WTC11 (cell line): ENCODE measurements around the gene CUL9.

Source experiments
- ESRRA ChIP-seq: sonication (generic); formaldehyde crosslinking; IDR thresholded peaks from 2 replicates; pipeline ENCODE4 v1.8.1; 2022; ENCODE audit warnings: mild to moderate bottlenecking, missing genetic modification reagents, borderline replicate concordance
- NFYB ChIP-seq: sonication (generic); formaldehyde crosslinking; conservative IDR thresholded peaks from 2 replicates; pipeline ENCODE4 v1.8.0; 2022; ENCODE audit warnings: low read depth, missing genetic modification reagents
- NR1H2 ChIP-seq: sonication (generic); formaldehyde crosslinking; IDR thresholded peaks from 2 replicates; pipeline ENCODE4 v1.9.0; 2021; ENCODE audit warnings: mild to moderate bottlenecking, moderate library complexity, missing genetic modification reagents
- PRRX2 ChIP-seq: fragments of 250-450 bp; sonication (Bioruptor Pico); IDR thresholded peaks from 2 replicates; pipeline ENCODE4 v1.8.0; 2021; ENCODE audit warnings: mild to moderate bottlenecking
- RELA ChIP-seq: sonication (generic); formaldehyde crosslinking; IDR thresholded peaks from 2 replicates; pipeline ENCODE4 v1.8.1; 2022; ENCODE audit warnings: missing genetic modification reagents, mild to moderate bottlenecking, borderline replicate concordance
- SMAD4 ChIP-seq: sonication (generic); formaldehyde crosslinking; IDR thresholded peaks from 2 replicates; pipeline ENCODE4 v1.8.0; 2022; ENCODE audit warnings: mild to moderate bottlenecking, missing genetic modification reagents
- SP1 ChIP-seq: sonication (generic); formaldehyde crosslinking; conservative IDR thresholded peaks from 2 replicates; pipeline ENCODE4 v1.8.1; 2022; ENCODE audit warnings: missing genetic modification reagents
- ZNF232 ChIP-seq: sonication (generic); formaldehyde crosslinking; IDR thresholded peaks from 2 replicates; pipeline ENCODE4 v1.8.0; 2022; ENCODE audit warnings: mild to moderate bottlenecking, missing genetic modification reagents
- TF ChIP-seq, protein P1 (sequence below): fragments of 200-600 bp; IDR thresholded peaks from 2 replicates; pipeline ENCODE4 v1.8.0; 2022; ENCODE audit warnings: antibody characterized with exemption
- TF ChIP-seq, protein P2 (sequence below): sonication (generic); formaldehyde crosslinking; IDR thresholded peaks from 2 replicates; pipeline ENCODE4 v1.8.0; 2022; ENCODE audit warnings: mild to moderate bottlenecking, missing genetic modification reagents
- TF ChIP-seq, protein P3 (sequence below): sonication (generic); formaldehyde crosslinking; IDR thresholded peaks from 2 replicates; pipeline ENCODE4 v1.8.0; 2022; ENCODE audit warnings: mild to moderate bottlenecking, missing genetic modification reagents
- TF ChIP-seq, protein P4 (sequence below): sonication (generic); formaldehyde crosslinking; IDR thresholded peaks from 2 replicates; pipeline ENCODE4 v1.8.1; 2023; ENCODE audit warnings: mild to moderate bottlenecking, missing genetic modification reagents, moderate library complexity
- TF ChIP-seq, protein P5 (sequence below): sonication (generic); formaldehyde crosslinking; IDR thresholded peaks from 2 replicates; pipeline ENCODE4 v1.8.1; 2022; ENCODE audit warnings: low read depth, missing genetic modification reagents, borderline replicate concordance
- TF ChIP-seq, protein P6 (sequence below): sonication (generic); formaldehyde crosslinking; IDR thresholded peaks from 2 replicates; pipeline ENCODE4 v1.8.1; 2022; ENCODE audit warnings: mild to moderate bottlenecking, moderate library complexity, missing genetic modification reagents

DNA sequence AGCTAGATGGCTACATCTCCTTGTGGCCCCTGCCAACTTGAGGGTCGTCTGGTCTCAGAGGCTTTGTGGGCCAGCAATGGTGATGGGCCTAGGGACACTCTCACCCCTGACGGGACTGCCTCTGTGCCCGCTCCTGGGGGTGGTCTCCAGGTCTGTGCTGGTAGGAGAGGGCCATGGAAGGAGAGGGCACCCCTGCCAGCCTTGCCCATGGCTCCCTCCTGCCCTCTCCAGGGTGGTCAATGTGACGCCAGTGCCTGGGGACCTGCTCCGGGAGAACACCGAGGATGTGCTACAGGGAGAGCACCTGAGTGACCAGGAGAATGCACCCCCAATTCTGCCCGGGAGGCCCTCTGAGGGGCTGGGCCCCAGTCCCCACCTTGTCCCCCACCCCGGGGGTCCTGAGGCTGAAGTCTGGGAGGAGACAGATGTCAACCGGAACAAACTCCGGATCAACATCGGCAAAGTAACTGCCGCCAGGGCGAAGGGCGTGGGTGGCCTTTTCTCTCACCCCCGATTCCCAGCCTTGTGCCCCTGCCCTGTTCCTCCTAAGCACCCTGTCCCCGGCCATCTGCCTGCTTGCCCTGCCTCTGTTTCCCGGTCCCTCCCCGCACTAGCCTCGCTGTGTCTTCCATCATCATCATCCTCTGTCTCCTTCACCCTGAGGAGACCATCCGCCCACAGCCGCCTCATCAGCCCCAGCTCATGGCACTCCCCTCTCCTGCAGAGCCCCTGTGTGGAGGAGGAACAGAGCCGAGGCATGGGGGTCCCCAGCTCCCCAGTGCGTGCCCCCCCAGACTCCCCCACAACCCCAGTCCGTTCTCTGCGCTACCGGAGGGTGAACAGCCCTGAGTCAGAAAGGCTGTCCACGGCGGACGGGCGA is 77.1 kb downstream of the CUL9 start:
- TF ChIP-seq, protein P1, sequence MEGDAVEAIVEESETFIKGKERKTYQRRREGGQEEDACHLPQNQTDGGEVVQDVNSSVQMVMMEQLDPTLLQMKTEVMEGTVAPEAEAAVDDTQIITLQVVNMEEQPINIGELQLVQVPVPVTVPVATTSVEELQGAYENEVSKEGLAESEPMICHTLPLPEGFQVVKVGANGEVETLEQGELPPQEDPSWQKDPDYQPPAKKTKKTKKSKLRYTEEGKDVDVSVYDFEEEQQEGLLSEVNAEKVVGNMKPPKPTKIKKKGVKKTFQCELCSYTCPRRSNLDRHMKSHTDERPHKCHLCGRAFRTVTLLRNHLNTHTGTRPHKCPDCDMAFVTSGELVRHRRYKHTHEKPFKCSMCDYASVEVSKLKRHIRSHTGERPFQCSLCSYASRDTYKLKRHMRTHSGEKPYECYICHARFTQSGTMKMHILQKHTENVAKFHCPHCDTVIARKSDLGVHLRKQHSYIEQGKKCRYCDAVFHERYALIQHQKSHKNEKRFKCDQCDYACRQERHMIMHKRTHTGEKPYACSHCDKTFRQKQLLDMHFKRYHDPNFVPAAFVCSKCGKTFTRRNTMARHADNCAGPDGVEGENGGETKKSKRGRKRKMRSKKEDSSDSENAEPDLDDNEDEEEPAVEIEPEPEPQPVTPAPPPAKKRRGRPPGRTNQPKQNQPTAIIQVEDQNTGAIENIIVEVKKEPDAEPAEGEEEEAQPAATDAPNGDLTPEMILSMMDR = no peak
- no peak for TF ChIP-seq NFYB
- no peak for TF ChIP-seq PRRX2
- TF ChIP-seq SP1 (CRISPR knock-in tag) = no peak
- no peak for TF ChIP-seq NR1H2 (CRISPR knock-in tag)
- TF ChIP-seq, protein P2, sequence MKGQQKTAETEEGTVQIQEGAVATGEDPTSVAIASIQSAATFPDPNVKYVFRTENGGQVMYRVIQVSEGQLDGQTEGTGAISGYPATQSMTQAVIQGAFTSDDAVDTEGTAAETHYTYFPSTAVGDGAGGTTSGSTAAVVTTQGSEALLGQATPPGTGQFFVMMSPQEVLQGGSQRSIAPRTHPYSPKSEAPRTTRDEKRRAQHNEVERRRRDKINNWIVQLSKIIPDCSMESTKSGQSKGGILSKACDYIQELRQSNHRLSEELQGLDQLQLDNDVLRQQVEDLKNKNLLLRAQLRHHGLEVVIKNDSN (CRISPR knock-in tag) = no peak
- TF ChIP-seq RELA (CRISPR knock-in tag) = no peak
- TF ChIP-seq, protein P3, sequence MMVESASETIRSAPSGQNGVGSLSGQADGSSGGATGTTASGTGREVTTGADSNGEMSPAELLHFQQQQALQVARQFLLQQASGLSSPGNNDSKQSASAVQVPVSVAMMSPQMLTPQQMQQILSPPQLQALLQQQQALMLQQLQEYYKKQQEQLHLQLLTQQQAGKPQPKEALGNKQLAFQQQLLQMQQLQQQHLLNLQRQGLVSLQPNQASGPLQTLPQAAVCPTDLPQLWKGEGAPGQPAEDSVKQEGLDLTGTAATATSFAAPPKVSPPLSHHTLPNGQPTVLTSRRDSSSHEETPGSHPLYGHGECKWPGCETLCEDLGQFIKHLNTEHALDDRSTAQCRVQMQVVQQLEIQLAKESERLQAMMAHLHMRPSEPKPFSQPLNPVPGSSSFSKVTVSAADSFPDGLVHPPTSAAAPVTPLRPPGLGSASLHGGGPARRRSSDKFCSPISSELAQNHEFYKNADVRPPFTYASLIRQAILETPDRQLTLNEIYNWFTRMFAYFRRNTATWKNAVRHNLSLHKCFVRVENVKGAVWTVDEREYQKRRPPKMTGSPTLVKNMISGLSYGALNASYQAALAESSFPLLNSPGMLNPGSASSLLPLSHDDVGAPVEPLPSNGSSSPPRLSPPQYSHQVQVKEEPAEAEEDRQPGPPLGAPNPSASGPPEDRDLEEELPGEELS (CRISPR knock-in tag) = no peak
- no peak for TF ChIP-seq ESRRA
- TF ChIP-seq, protein P4, sequence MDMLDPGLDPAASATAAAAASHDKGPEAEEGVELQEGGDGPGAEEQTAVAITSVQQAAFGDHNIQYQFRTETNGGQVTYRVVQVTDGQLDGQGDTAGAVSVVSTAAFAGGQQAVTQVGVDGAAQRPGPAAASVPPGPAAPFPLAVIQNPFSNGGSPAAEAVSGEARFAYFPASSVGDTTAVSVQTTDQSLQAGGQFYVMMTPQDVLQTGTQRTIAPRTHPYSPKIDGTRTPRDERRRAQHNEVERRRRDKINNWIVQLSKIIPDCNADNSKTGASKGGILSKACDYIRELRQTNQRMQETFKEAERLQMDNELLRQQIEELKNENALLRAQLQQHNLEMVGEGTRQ (CRISPR knock-in tag) = no peak
- TF ChIP-seq ZNF232 (CRISPR knock-in tag) = no peak
- TF ChIP-seq, protein P5, sequence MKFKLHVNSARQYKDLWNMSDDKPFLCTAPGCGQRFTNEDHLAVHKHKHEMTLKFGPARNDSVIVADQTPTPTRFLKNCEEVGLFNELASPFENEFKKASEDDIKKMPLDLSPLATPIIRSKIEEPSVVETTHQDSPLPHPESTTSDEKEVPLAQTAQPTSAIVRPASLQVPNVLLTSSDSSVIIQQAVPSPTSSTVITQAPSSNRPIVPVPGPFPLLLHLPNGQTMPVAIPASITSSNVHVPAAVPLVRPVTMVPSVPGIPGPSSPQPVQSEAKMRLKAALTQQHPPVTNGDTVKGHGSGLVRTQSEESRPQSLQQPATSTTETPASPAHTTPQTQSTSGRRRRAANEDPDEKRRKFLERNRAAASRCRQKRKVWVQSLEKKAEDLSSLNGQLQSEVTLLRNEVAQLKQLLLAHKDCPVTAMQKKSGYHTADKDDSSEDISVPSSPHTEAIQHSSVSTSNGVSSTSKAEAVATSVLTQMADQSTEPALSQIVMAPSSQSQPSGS = no peak
- TF ChIP-seq SMAD4 (CRISPR knock-in tag) = no peak
- TF ChIP-seq, protein P6, sequence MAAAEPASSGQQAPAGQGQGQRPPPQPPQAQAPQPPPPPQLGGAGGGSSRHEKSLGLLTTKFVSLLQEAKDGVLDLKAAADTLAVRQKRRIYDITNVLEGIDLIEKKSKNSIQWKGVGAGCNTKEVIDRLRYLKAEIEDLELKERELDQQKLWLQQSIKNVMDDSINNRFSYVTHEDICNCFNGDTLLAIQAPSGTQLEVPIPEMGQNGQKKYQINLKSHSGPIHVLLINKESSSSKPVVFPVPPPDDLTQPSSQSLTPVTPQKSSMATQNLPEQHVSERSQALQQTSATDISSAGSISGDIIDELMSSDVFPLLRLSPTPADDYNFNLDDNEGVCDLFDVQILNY (CRISPR knock-in tag) = no peak
